OCI-LY1 (cell line): ENCODE data around the gene PSMG4.

Source experiments
- EZH2 ChIP-seq: fragments of 200-600 bp; sonication (generic), shearing (Covaris generic); IDR thresholded peaks from 2 replicates; pipeline ENCODE4 v1.8.0; 2017; ENCODE audit warnings: borderline replicate concordance, mixed run types, mild to moderate bottlenecking, antibody characterized with exemption, low read length, moderate library complexity, mixed read lengths
- TF ChIP-seq, protein P1 (sequence below): fragments of 200-600 bp; sonication (generic), shearing (Covaris generic); IDR thresholded peaks from 2 replicates; pipeline ENCODE4 v1.5.1; 2017; ENCODE audit warnings: mild to moderate bottlenecking, antibody characterized with exemption, low read length, moderate library complexity, mixed read lengths

DNA sequence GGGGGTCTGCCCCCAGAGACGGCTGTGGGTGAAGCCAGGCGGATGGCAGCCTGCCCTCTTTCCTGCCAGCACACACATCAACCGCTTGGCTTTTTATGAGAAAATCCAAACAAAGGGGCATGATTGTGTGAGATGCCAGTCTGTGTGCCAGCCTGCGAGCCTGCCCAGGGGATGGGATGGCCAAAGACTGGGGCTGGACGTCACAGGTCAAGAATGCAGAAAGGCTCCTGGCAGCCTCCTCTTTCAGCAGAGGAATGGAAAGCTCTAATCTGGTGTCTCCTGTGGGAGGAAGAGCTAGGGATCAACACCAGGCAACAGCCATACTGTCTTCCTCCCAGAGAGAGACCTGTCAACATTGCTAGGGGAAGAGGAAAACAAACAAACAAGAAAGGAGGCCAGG is 47.1 kb upstream of the PSMG4 start:
- TF ChIP-seq EZH2: no peak
- TF ChIP-seq, protein P1, sequence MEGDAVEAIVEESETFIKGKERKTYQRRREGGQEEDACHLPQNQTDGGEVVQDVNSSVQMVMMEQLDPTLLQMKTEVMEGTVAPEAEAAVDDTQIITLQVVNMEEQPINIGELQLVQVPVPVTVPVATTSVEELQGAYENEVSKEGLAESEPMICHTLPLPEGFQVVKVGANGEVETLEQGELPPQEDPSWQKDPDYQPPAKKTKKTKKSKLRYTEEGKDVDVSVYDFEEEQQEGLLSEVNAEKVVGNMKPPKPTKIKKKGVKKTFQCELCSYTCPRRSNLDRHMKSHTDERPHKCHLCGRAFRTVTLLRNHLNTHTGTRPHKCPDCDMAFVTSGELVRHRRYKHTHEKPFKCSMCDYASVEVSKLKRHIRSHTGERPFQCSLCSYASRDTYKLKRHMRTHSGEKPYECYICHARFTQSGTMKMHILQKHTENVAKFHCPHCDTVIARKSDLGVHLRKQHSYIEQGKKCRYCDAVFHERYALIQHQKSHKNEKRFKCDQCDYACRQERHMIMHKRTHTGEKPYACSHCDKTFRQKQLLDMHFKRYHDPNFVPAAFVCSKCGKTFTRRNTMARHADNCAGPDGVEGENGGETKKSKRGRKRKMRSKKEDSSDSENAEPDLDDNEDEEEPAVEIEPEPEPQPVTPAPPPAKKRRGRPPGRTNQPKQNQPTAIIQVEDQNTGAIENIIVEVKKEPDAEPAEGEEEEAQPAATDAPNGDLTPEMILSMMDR: no peak
